HK-2 (cell line): Measurements from ENCODE around the gene DNAH3.
A peak's percentile ranks its signal among the peaks of the same experiment; 100 is the strongest.
"Not testable (repeated sequence)": the region's sequence is repeated elsewhere in the genome, so short reads cannot be mapped to it uniquely, and the experiment has no call there.

ENCODE experiments used
- DNase-seq: peaks from one replicate; pipeline ENCODE4 v3.0.0-alpha.2; 2018; ENCODE audit not compliant: unreplicated experiment

Gene DNAH3, protein sequence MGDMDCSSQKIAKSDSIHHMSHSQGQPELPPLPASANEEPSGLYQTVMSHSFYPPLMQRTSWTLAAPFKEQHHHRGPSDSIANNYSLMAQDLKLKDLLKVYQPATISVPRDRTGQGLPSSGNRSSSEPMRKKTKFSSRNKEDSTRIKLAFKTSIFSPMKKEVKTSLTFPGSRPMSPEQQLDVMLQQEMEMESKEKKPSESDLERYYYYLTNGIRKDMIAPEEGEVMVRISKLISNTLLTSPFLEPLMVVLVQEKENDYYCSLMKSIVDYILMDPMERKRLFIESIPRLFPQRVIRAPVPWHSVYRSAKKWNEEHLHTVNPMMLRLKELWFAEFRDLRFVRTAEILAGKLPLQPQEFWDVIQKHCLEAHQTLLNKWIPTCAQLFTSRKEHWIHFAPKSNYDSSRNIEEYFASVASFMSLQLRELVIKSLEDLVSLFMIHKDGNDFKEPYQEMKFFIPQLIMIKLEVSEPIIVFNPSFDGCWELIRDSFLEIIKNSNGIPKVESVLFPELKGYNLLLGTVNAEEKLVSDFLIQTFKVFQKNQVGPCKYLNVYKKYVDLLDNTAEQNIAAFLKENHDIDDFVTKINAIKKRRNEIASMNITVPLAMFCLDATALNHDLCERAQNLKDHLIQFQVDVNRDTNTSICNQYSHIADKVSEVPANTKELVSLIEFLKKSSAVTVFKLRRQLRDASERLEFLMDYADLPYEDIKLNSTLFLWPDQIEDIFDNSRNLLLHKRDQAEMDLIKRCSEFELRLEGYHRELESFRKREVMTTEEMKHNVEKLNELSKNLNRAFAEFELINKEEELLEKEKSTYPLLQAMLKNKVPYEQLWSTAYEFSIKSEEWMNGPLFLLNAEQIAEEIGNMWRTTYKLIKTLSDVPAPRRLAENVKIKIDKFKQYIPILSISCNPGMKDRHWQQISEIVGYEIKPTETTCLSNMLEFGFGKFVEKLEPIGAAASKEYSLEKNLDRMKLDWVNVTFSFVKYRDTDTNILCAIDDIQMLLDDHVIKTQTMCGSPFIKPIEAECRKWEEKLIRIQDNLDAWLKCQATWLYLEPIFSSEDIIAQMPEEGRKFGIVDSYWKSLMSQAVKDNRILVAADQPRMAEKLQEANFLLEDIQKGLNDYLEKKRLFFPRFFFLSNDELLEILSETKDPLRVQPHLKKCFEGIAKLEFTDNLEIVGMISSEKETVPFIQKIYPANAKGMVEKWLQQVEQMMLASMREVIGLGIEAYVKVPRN (N-terminal part only)

DNA sequence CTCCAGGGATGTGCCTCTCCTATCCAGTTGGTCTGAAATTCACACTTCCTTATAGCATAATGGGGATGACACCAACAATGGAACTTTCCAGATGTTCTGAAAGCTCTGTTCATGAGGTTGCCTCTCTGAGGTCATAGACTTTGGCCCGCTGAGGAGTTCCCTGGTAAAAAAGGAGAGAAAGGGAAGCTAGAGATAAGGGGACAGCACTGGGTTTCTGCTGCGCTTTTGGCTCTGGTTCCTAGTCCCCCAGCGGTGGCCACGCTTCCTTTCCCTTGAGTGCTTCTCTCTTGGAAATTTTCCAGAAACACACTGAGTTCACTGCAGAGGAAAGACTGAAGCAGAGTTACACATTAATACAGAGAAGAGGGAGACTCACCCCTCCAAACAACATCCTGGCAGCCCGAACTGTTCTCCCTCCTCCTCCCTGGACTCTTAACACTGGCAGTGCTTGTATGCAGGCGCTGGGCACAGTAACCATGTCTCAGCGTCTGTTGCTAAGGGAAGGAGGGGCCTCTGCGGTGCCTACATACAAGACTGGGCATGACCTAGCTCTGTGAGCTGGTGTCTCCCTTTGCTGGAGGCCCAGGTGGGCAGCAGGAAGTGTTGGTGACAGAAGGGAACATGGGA is at the start of gene DNAH3:
TSS of gene DNAH3 (minus strand) at position 472 of the 627 bp plus-strand sequence. CDS start 527 bp downstream, outside the sequence.
- peak; percentile 56 for DNase-seq

GRCh38 chr16:21199607-21200218 is 49.1 kb upstream of the DNAH3 start:
- no peak for DNase-seq

- no peak for DNase-seq
Measured at GRCh38 chr16:21197621-21198020, 47.0 kb upstream of the DNAH3 start.

DNA sequence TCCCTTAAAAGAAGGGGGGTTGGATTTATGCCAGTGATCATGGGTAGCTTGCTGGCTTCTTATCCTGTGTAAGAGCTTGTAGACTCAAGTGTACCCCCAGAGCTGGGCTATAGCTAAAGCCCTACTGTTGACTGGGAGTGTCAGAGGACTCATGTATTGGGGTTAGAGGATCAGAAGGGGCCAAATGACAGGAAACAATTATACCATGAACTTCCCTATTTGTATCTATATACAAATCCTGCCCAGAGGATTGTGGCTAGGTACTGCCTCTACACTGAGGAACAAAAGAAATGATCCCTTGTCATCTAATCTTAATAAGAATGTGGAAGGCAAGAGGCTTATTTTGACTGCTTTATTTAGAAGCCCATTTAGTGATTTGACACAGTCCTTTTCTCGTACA is 46.5 kb upstream of the DNAH3 start:
- DNase-seq: no peak

GRCh38 chr16:21195330-21195729 is 44.7 kb upstream of the DNAH3 start:
- not testable (repeated sequence) for DNase-seq

DNA sequence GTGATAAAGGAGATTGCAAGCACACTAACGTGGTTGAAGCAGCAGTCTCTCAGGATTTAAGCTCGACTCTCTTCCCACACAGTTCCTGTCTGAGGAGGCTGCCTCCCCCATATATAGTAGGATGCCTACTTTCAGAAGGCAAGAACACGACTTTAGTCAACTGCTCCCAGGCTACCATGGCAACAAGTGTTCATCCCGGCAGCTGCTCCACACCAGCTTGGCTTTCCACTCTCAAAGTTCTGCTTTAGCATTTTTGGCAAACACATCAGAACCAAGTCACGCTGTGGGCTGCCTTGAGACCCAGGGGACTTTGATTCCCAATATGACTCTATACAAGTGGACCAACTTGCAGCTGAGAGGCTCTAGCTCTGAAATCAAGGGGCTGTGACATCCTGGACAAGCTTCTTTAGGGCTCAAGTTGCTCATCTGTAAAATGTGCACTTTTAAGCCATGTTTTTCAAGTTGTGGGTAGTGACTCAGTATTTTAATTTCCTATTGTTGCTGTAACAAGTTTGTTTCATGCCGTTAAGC is 44.2 kb upstream of the DNAH3 start:
- DNase-seq: no peak

- DNase-seq: no peak
Measured at GRCh38 chr16:21192991-21193390, 42.3 kb upstream of the DNAH3 start.

GRCh38 chr16:21190599-21190998 is 40.0 kb upstream of the DNAH3 start:
- DNase-seq: no peak

- no peak for DNase-seq
Measured at GRCh38 chr16:21190013-21190412, 39.4 kb upstream of the DNAH3 start.

DNA sequence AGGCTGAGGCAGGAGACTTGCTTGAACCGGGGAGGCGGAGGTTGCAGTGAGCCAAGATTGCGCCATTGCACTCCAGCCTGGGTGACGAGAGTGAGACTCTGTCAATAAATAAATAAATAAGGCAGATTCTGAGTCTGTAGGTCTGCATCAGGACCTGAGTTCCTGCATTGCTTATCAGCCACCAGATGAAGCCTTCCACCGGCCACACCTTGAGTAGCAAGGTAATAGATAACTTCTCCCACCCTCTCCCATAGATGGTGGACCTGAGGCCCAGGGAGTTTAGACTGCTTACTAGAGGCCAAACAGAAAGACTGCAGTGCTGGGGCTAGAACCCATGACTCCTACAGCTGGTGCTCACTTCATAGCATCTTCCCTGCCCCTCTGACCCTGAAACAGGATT is 38.7 kb upstream of the DNAH3 start:
- DNase-seq: no peak

GRCh38 chr16:21186326-21186691 is 35.7 kb upstream of the DNAH3 start:
- no peak for DNase-seq

- no peak for DNase-seq
Measured at GRCh38 chr16:21185659-21186325, 35.1 kb upstream of the DNAH3 start.

DNA sequence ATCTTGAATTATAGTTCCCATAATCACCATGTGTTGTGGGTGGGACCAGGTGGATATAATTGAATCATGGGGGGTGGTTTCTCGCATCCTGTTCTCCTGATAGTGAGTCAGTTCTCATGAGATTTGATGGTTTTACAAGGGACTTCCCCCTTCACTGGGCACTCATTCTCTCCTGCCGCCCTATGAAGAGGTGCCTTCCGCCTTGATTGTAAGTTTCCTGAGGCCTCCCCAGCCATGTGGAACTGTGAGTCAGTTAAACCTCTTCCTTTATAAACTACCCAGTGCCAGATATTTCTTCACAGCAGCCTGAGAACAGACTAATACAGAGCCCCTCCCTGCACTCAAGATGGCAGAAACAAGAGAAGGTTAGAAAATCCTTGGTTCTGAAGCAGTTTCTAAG is 34.2 kb upstream of the DNAH3 start:
- DNase-seq: peak; percentile 37

- no peak for DNase-seq
Measured at GRCh38 chr16:21183995-21184394, 33.3 kb upstream of the DNAH3 start.

DNA sequence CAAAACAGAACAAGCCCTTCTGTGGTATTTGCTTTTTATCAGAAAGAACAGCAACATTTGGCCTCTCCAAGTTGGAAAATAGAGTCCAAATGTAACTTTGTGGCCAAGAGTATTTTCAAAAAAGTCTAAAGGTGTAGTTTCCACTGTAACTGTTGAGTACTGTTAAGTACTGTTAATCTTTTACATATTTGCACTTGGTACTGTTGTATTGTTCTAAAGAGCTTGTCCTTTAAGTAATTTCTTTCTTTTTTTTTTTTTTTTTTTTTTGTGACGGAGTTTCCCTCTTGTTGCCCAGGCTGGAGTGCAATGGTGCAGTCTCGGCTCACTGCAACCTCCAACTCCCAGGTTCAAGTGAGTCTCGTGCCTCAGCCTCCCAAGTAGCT is 29.3 kb upstream of the DNAH3 start:
- DNase-seq: no peak

- DNase-seq: no peak
Measured at GRCh38 chr16:21179126-21179982, 28.7 kb upstream of the DNAH3 start.

- no peak for DNase-seq
Measured at GRCh38 chr16:21175397-21175796, 24.8 kb upstream of the DNAH3 start.

- no peak for DNase-seq
Measured at GRCh38 chr16:21172650-21173049, 22.0 kb upstream of the DNAH3 start.

- not testable (repeated sequence) for DNase-seq
Measured at GRCh38 chr16:21170116-21170515, 19.5 kb upstream of the DNAH3 start.
